Mesenchymal stem cell (in vitro differentiated cells and primary cell): ENCODE data around the gene STK11IP.

Source experiments
- DNase-seq: peaks from one replicate; pipeline ENCODE4 v3.0.0-alpha.2; 2013
- H2AFZ ChIP-seq: one replicate; pipeline ENCODE4 v1.6.1; 2013; ENCODE audit warnings: low read depth, mild to moderate bottlenecking, control low read depth, inconsistent platforms, low read length, moderate library complexity
- H2AK5ac ChIP-seq: 2 replicates; pipeline ENCODE4 v1.6.1; 2013; ENCODE audit warnings: low read length, moderate library complexity, mild to moderate bottlenecking, inconsistent platforms; ENCODE audit not compliant: severe bottlenecking
- H2BK120ac ChIP-seq: one replicate; pipeline ENCODE4 v1.6.1; 2013; ENCODE audit warnings: low read depth, mild to moderate bottlenecking, inconsistent platforms, low read length, moderate library complexity
- H2BK12ac ChIP-seq, 2 experiments: one replicate each; pipeline ENCODE4 v1.6.1; 2013; ENCODE audit warnings: inconsistent platforms in 2 of 2, low read length in 2 of 2, mild to moderate bottlenecking in 2 of 2, moderate library complexity in 2 of 2, control low read depth in 1 of 2
- H2BK15ac ChIP-seq: one replicate; pipeline ENCODE4 v1.6.1; 2013; ENCODE audit warnings: mild to moderate bottlenecking, low read depth, inconsistent platforms; ENCODE audit not compliant: poor library complexity, severe bottlenecking
- H2BK5ac ChIP-seq: 2 replicates; pipeline ENCODE4 v1.6.1; 2013; ENCODE audit warnings: low read depth, mild to moderate bottlenecking, low read length, control low read depth, inconsistent platforms; ENCODE audit not compliant: poor library complexity, severe bottlenecking
- H3K14ac ChIP-seq, 2 experiments: one replicate each; pipeline ENCODE4 v1.6.1; 2013; ENCODE audit warnings: inconsistent platforms in 2 of 2, low read length in 2 of 2, control low read depth in 1 of 2, mild to moderate bottlenecking in 1 of 2, moderate library complexity in 1 of 2
- H3K18ac ChIP-seq, 2 experiments: one replicate each; pipeline ENCODE4 v1.6.1; 2013; ENCODE audit warnings: inconsistent platforms in 2 of 2, low read length in 2 of 2, control low read depth in 1 of 2, low read depth in 1 of 2, mild to moderate bottlenecking in 1 of 2
- H3K23ac ChIP-seq, 2 experiments: one replicate each; pipeline ENCODE4 v1.6.1; 2013; ENCODE audit warnings: inconsistent platforms in 2 of 2, low read length in 2 of 2, mild to moderate bottlenecking in 2 of 2, moderate library complexity in 2 of 2, control low read depth in 1 of 2
- H3K27ac ChIP-seq: 2 replicates; pipeline ENCODE4 v1.5.1; 2013; ENCODE audit warnings: mild to moderate bottlenecking, moderate library complexity, low read length, control low read depth, inconsistent platforms; ENCODE audit not compliant: poor library complexity, severe bottlenecking
- H3K27me3 ChIP-seq, 2 experiments: 2 replicates each; pipeline versions ENCODE4 v1.6.1 to v1.7.0; 2013; ENCODE audit warnings: low read length in 2 of 2, mild to moderate bottlenecking in 2 of 2, moderate library complexity in 2 of 2, control low read depth in 1 of 2, inconsistent platforms in 1 of 2; ENCODE audit not compliant: control insufficient read depth in 1 of 2, insufficient read depth in 1 of 2
- H3K36me3 ChIP-seq, 2 experiments: 2 replicates each; pipeline versions ENCODE4 v1.6.1 to v1.7.0; 2013; ENCODE audit warnings: low read length in 2 of 2, control low read depth in 1 of 2, inconsistent platforms in 1 of 2, low read depth in 1 of 2, mild to moderate bottlenecking in 1 of 2; ENCODE audit not compliant: insufficient read depth in 2 of 2, control insufficient read depth in 1 of 2
- H3K4ac ChIP-seq, 2 experiments: one replicate each; pipeline ENCODE4 v1.6.1; 2013; ENCODE audit warnings: inconsistent platforms in 2 of 2, low read length in 2 of 2, mild to moderate bottlenecking in 2 of 2, moderate library complexity in 2 of 2, control low read depth in 1 of 2, low read depth in 1 of 2
- H3K4me1 ChIP-seq: 2 replicates; pipeline ENCODE4 v1.6.1; 2013; ENCODE audit warnings: low read depth, low read length, control low read depth; ENCODE audit not compliant: control insufficient read depth, insufficient read depth
- H3K4me2 ChIP-seq: 2 replicates; pipeline ENCODE4 v1.6.1; 2013; ENCODE audit warnings: low read length, mild to moderate bottlenecking, inconsistent platforms; ENCODE audit not compliant: poor library complexity, severe bottlenecking
- H3K4me3 ChIP-seq, 2 experiments: 2 replicates each; pipeline versions ENCODE4 v1.5.1 to v1.7.0; 2013; ENCODE audit warnings: low read length in 2 of 2, mild to moderate bottlenecking in 2 of 2, control low read depth in 1 of 2, low read depth in 1 of 2; ENCODE audit not compliant: insufficient read depth in 1 of 2
- H3K79me1 ChIP-seq: replicated peaks from 2 replicates; pipeline ENCODE4 v1.6.1; 2013; ENCODE audit warnings: mild to moderate bottlenecking, control low read depth, low read length, inconsistent platforms; ENCODE audit not compliant: poor library complexity, severe bottlenecking
- H3K9ac ChIP-seq: 2 replicates; pipeline ENCODE4 v1.7.0; 2013; ENCODE audit warnings: mild to moderate bottlenecking, low read length, moderate library complexity
- H3K9me3 ChIP-seq: 2 replicates; pipeline ENCODE4 v1.7.0; 2013; ENCODE audit warnings: mild to moderate bottlenecking, low read length; ENCODE audit not compliant: control insufficient read depth
- H4K8ac ChIP-seq: one replicate; pipeline ENCODE4 v1.6.1; 2013; ENCODE audit warnings: inconsistent platforms, mild to moderate bottlenecking, low read length, moderate library complexity
- H4K91ac ChIP-seq: one replicate; pipeline ENCODE4 v1.6.1; 2013; ENCODE audit warnings: mild to moderate bottlenecking, low read length, inconsistent platforms
- WGBS: methylation state at CpG from one replicate; pipeline ENCODE4 v1.1.7; 2013; ENCODE audit warnings: mixed read lengths; 5-methylcytosine and 5-hydroxymethylcytosine counted together

Gene STK11IP

GRCh38 chr2:219638948-219639755, 41.5 kb downstream of the STK11IP start:
- no peak overlapping the region for H4K8ac ChIP-seq
- no peak for DNase-seq
- H3K4me1 ChIP-seq = peaks cover 8% of the 10 kb centered on the region
- no peaks in the 10 kb centered on the region for H3K79me1 ChIP-seq
- no peak overlapping the region for H2BK5ac ChIP-seq
- WGBS = 88% methylated on average over 22 of the region's 24 CpGs
- H2BK120ac ChIP-seq = no peak overlapping the region
- no peak overlapping the region for H3K4me3 ChIP-seq
- H3K36me3 ChIP-seq = peaks cover 12 to 69% of the 10 kb centered on the region in 2 experiments
- no peak overlapping the region for H3K14ac ChIP-seq
- H3K23ac ChIP-seq = no peak overlapping the region
- H3K4ac ChIP-seq = no peak overlapping the region
- H4K91ac ChIP-seq = peak overlapping the region; percentile 20
- H3K27ac ChIP-seq = no peak overlapping the region
- H2BK15ac ChIP-seq = peak overlapping the region; percentile 2
- no peak overlapping the region for H2AK5ac ChIP-seq
- H2BK12ac ChIP-seq = no peak overlapping the region
- no peak overlapping the region for H3K18ac ChIP-seq
- H2AFZ ChIP-seq = no peak overlapping the region
- H3K9me3 ChIP-seq = no peaks in the 10 kb centered on the region
- H3K9ac ChIP-seq = no peak overlapping the region
- no peaks in the 10 kb centered on the region for H3K27me3 ChIP-seq
- no peak overlapping the region for H3K4me2 ChIP-seq

GRCh38 chr2:219641390-219642068, 43.9 kb downstream of the STK11IP start:
- Histone ChIP-seq H3K14ac (no peak overlapping the region), H4K91ac (no peak overlapping the region), H3K27ac (no peak overlapping the region), H2BK15ac (no peak overlapping the region), H3K4me1 (peaks cover 19% of the 10 kb centered on the region), H3K4me2 (no peak overlapping the region), H2BK5ac (no peak overlapping the region), H2AK5ac (no peak overlapping the region), H2BK12ac (no peak overlapping the region), H3K23ac (no peak overlapping the region), H3K9ac (peak overlapping the region; percentile 60), H2AFZ (no peak overlapping the region), H4K8ac (no peak overlapping the region), H3K9me3 (no peaks in the 10 kb centered on the region), H3K4me3 (no peak overlapping the region), H3K4ac (no peak overlapping the region), H3K27me3 (no peaks in the 10 kb centered on the region), H3K36me3 (peaks cover 10 to 46% of the 10 kb centered on the region in 2 experiments), H2BK120ac (no peak overlapping the region), H3K79me1 (no peaks in the 10 kb centered on the region), H3K18ac (no peak overlapping the region)
- no peak for DNase-seq
- 89% methylated on average over 5 of the region's 7 CpGs for WGBS

GRCh38 chr2:219642069-219642454, 44.4 kb downstream of the STK11IP start:
- H2BK5ac ChIP-seq = no peak overlapping the region
- H3K27ac ChIP-seq = no peak overlapping the region
- H3K9ac ChIP-seq = peak overlapping the region; percentile 60
- no peak overlapping the region for H3K4ac ChIP-seq
- peaks cover 19% of the 10 kb centered on the region for H3K4me1 ChIP-seq
- H4K8ac ChIP-seq = no peak overlapping the region
- no peak overlapping the region for H3K23ac ChIP-seq
- DNase-seq = no peak
- H3K9me3 ChIP-seq = no peaks in the 10 kb centered on the region
- no peak overlapping the region for H2AFZ ChIP-seq
- H3K18ac ChIP-seq = no peak overlapping the region
- no peak overlapping the region for H2BK120ac ChIP-seq
- peaks cover 10 to 40% of the 10 kb centered on the region in 2 experiments for H3K36me3 ChIP-seq
- no peak overlapping the region for H4K91ac ChIP-seq
- H2BK15ac ChIP-seq = no peak overlapping the region
- H2BK12ac ChIP-seq = no peak overlapping the region
- H3K79me1 ChIP-seq = no peaks in the 10 kb centered on the region
- 90% methylated on average over 8 of the region's 8 CpGs for WGBS
- no peak overlapping the region for H3K14ac ChIP-seq
- H3K4me2 ChIP-seq = no peak overlapping the region
- no peak overlapping the region for H2AK5ac ChIP-seq
- H3K27me3 ChIP-seq = no peaks in the 10 kb centered on the region
- H3K4me3 ChIP-seq = no peak overlapping the region

GRCh38 chr2:219642465-219643083, 44.9 kb downstream of the STK11IP start:
- Histone ChIP-seq H3K27ac (no peak overlapping the region), H3K9ac (peak overlapping the region; percentile 60), H3K4me2 (no peak overlapping the region), H4K91ac (no peak overlapping the region), H4K8ac (no peak overlapping the region), H3K23ac (no peak overlapping the region), H2AFZ (no peak overlapping the region), H3K9me3 (no peaks in the 10 kb centered on the region), H3K4me1 (peaks cover 19% of the 10 kb centered on the region), H2BK5ac (no peak overlapping the region), H3K4ac (no peak overlapping the region), H3K36me3 (peaks cover 10 to 37% of the 10 kb centered on the region in 2 experiments), H2BK15ac (no peak overlapping the region), H3K18ac (no peak overlapping the region), H3K14ac (no peak overlapping the region), H2AK5ac (peak overlapping the region; percentile 24), H3K4me3 (no peak overlapping the region), H3K79me1 (no peaks in the 10 kb centered on the region), H2BK120ac (no peak overlapping the region), H3K27me3 (no peaks in the 10 kb centered on the region), H2BK12ac (no peak overlapping the region)
- DNase-seq = peak; percentile 95
- WGBS = 12% methylated on average over 23 of the region's 24 CpGs
